GM12878 (cell line): ENCODE measurements around the gene C16orf92. TPM values are rescaled to one million over a fixed set of nuclear protein-coding genes. Genes with fewer than 3 reads are reported as not detected.

Source experiments
- ATAC-seq: fragments of 200-7000 bp; cut with Tn5 transposase; 3 replicates; pipeline ENCODE4 v1.9.1; 2020; ENCODE audit warnings: mild to moderate bottlenecking, moderate library complexity
- BruUV-seq: library from RNA; stranded (reverse); fragments of 400-500 nt; replicated peaks from 2 replicates; lab custom pipeline; 2021; lab: Mats Ljungman, UMichigan
- CTCF ChIA-PET: fragments of 300-600 bp; sonication (Branson Sonifier 250); formaldehyde crosslinking; extraction: SDS; loops from one replicate; lab custom pipeline; 2021; ENCODE audit warnings: inconsistent platforms; lab: Yijun Ruan, JAX
- POLR2A ChIA-PET: fragments of 350-600 bp; formaldehyde crosslinking; extraction: SDS; loops from one replicate; lab custom pipeline; 2021; ENCODE audit warnings: inconsistent platforms; lab: Charles Lee
- RAD21 ChIA-PET: fragments of 300-600 bp; sonication (Branson Sonifier 250); formaldehyde crosslinking; loops from one replicate; lab custom pipeline; 2023; ENCODE audit warnings: antibody characterized with exemption; ENCODE audit not compliant: unreplicated experiment; lab: Charles Lee
- SMC1A ChIA-PET: fragments of 300-600 bp; sonication (Branson Sonifier 250); formaldehyde crosslinking; loops from one replicate; lab custom pipeline; 2023; ENCODE audit not compliant: unreplicated experiment, uncharacterized antibody; lab: Charles Lee
- DNase-seq: peaks from one replicate; pipeline ENCODE4 v3.0.0-alpha.2; 2011; ENCODE audit warnings: low read depth, low spot score
- FAIRE-seq: peaks from 3 replicates; lab custom pipeline; 2011; peaks lifted over from hg19 to GRCh38; lab: Jason Lieb, UNC
- H2AFZ ChIP-seq: 2 replicates; pipeline ENCODE4 v1.6.0; 2011; ENCODE audit warnings: low read depth, low read length, control low read depth; ENCODE audit not compliant: control insufficient read depth
- H3K27ac ChIP-seq: 2 replicates; pipeline ENCODE4 v1.5.1; 2011; ENCODE audit warnings: control low read depth; ENCODE audit not compliant: control insufficient read depth, insufficient read depth
- H3K27me3 ChIP-seq, 2 experiments: replicated peaks in 1 of 2; 2 replicates each; pipeline versions ENCODE4 v1.6.0 to v1.6.1; 2011; ENCODE audit warnings: low read length in 1 of 2; ENCODE audit not compliant: control insufficient read depth in 2 of 2, insufficient read depth in 2 of 2
- H3K36me3 ChIP-seq, 2 experiments: 2 replicates each; pipeline ENCODE4 v1.5.1; 2011; ENCODE audit warnings: low read length in 1 of 2; ENCODE audit not compliant: control insufficient read depth in 2 of 2, insufficient read depth in 2 of 2
- H3K4me1 ChIP-seq: 2 replicates; pipeline ENCODE4 v1.6.1; 2011; ENCODE audit warnings: mild to moderate bottlenecking, low read length, moderate library complexity, mixed read lengths; ENCODE audit not compliant: control insufficient read depth, insufficient read depth
- H3K4me2 ChIP-seq: 2 replicates; pipeline ENCODE4 v1.6.0; 2011; ENCODE audit warnings: control low read depth; ENCODE audit not compliant: control insufficient read depth, insufficient read depth
- H3K4me3 ChIP-seq: fragments of 200-600 bp; sonication (generic); 2 replicates; pipeline ENCODE4 v1.5.1; 2016
- H3K79me2 ChIP-seq: 2 replicates; pipeline ENCODE4 v1.6.0; 2011; ENCODE audit warnings: low read length; ENCODE audit not compliant: control insufficient read depth, insufficient read depth
- H3K9ac ChIP-seq: 2 replicates; pipeline ENCODE4 v1.8.0; 2011; ENCODE audit warnings: low read length, control low read depth, mixed read lengths; ENCODE audit not compliant: control insufficient read depth, insufficient read depth
- H3K9me3 ChIP-seq: replicated peaks from 3 replicates; pipeline ENCODE4 v1.5.1; 2011; ENCODE audit warnings: mild to moderate bottlenecking, low read length; ENCODE audit not compliant: control insufficient read depth, insufficient read depth
- H4K20me1 ChIP-seq: 2 replicates; pipeline ENCODE4 v1.6.0; 2011; ENCODE audit not compliant: control insufficient read depth, insufficient read depth
- CREB1 ChIP-seq: IDR thresholded peaks from 2 replicates; pipeline ENCODE4 v1.6.1; 2012; ENCODE audit warnings: low read depth, mild to moderate bottlenecking, inconsistent platforms
- EP300 ChIP-seq, 2 experiments: fragments of 150-350 bp in 1 of 2; IDR thresholded peaks; 2 replicates each; pipeline ENCODE4 v1.6.1; 2011 to 2012; ENCODE audit warnings: low read depth in 2 of 2, low read length in 2 of 2, borderline replicate concordance in 1 of 2, improper control_type of control experiment in 1 of 2, inconsistent platforms in 1 of 2; ENCODE audit not compliant: control insufficient read depth in 1 of 2
- FOS ChIP-seq: IDR thresholded peaks from 3 replicates; pipeline ENCODE4 v1.6.1; 2011; ENCODE audit warnings: borderline replicate concordance; ENCODE audit not compliant: insufficient read length; ENCODE audit errors: extremely low read depth
- HCFC1 ChIP-seq: fragments of 150-350 bp; IDR thresholded peaks from 2 replicates; pipeline ENCODE4 v1.6.1; 2014; ENCODE audit warnings: low read length
- HDAC2 ChIP-seq: fragments of 200-600 bp; sonication (generic); IDR thresholded peaks from 2 replicates; pipeline ENCODE4 v1.6.1; 2017
- IKZF1 ChIP-seq: fragments of 450-650 bp; conservative IDR thresholded peaks from 2 replicates; pipeline ENCODE4 v1.6.1; 2017; ENCODE audit warnings: antibody characterized with exemption, mild to moderate bottlenecking
- KLF5 ChIP-seq: fragments of 450-650 bp; IDR thresholded peaks from 2 replicates; pipeline ENCODE4 v1.6.1; 2014; ENCODE audit warnings: mild to moderate bottlenecking; ENCODE audit not compliant: partially characterized antibody
- MTA2 ChIP-seq: fragments of 450-650 bp; IDR thresholded peaks from 2 replicates; pipeline ENCODE4 v1.6.1; 2016; ENCODE audit warnings: low read depth, mild to moderate bottlenecking, moderate library complexity
- MTA3 ChIP-seq: IDR thresholded peaks from 2 replicates; pipeline ENCODE4 v1.6.1; 2012; ENCODE audit warnings: low read length, inconsistent platforms, borderline replicate concordance
- PAX8 ChIP-seq: fragments of 450-650 bp; IDR thresholded peaks from 2 replicates; pipeline ENCODE4 v1.6.1; 2017; ENCODE audit warnings: mild to moderate bottlenecking, moderate library complexity
- PBX3 ChIP-seq: IDR thresholded peaks from 2 replicates; pipeline ENCODE4 v1.6.1; 2011; ENCODE audit warnings: mild to moderate bottlenecking, low read depth, low read length, moderate library complexity; ENCODE audit not compliant: insufficient replicate concordance
- SMAD5 ChIP-seq: IDR thresholded peaks from 2 replicates; pipeline ENCODE4 v1.6.1; 2016; ENCODE audit warnings: antibody characterized with exemption, low read depth
- SP1 ChIP-seq: IDR thresholded peaks from one replicate; pipeline ENCODE4 v1.6.1; 2011; ENCODE audit warnings: low read depth, low read length
- STAT1 ChIP-seq: fragments of 450-650 bp; conservative IDR thresholded peaks from 2 replicates; pipeline ENCODE4 v1.6.1; 2014; ENCODE audit warnings: antibody characterized with exemption, mild to moderate bottlenecking
- ZNF274 ChIP-seq: IDR thresholded peaks from one replicate; pipeline ENCODE4 v1.8.0; 2011; ENCODE audit not compliant: insufficient read length, insufficient read depth
- ZNF622 ChIP-seq: fragments of 450-650 bp; IDR thresholded peaks from 2 replicates; pipeline ENCODE4 v1.6.1; 2017; ENCODE audit warnings: mild to moderate bottlenecking, inconsistent platforms
- WGBS: methylation state at CpG from one replicate; pipeline ENCODE4 v1.1.6; 2016; ENCODE audit warnings: low lambda C conversion rate; ENCODE audit not compliant: insufficient replicate concordance, insufficient coverage; ENCODE audit errors: missing lambda C conversion rate; 5-methylcytosine and 5-hydroxymethylcytosine counted together
- in situ Hi-C: fragments of 300-500 bp; cut with MboI; formaldehyde crosslinking; loops from 9 replicates; pipeline ENCODE4 v1.14.3; 2018; ENCODE audit warnings: mixed read lengths
- intact Hi-C: fragments of 100-400 bp; cut with micrococcal nuclease; formaldehyde crosslinking; loops from one replicate; pipeline ENCODE4 v1.14.2; 2022; ENCODE audit not compliant: unreplicated experiment
- polyA plus RNA-seq, 11 experiments: library from polyadenylated mRNA; depleted of rRNA in 4 of 11; unstranded in 6 of 11; stranded (reverse) in 5 of 11; fragments of >200 nt; fragmentation: Nextera tagmentation in 4 of 11; fragmentation: Illumina TruSeq in 1 of 11; extraction: Ambion mirVana in 4 of 11; extraction: Trizol in 1 of 11; gene quantifications; 1 replicate in 1 of 11; 2 replicates in 10 of 11; pipeline versions ENCODE4 v1.2.1 to v1.2.3, GENCODE V29; 2011 to 2016; ENCODE audit warnings: inconsistent platforms in 2 of 11, missing spikeins in 2 of 11, low read depth in 1 of 11
- total RNA-seq, 4 experiments: library from RNA; depleted of rRNA in 3 of 4; stranded (reverse); fragments of >200 nt in 3 of 4; fragmentation: Illumina TruSeq in 1 of 4; extraction: Trizol in 1 of 4; gene quantifications; 2 replicates each; pipeline versions ENCODE4 v1.2.1 to v1.2.3, GENCODE V29; 2013 to 2021
- TF ChIP-seq, protein P1 (sequence below): fragments of 450-650 bp; IDR thresholded peaks from 2 replicates; pipeline ENCODE4 v1.6.1; 2016; ENCODE audit warnings: mild to moderate bottlenecking, moderate library complexity, borderline replicate concordance
- TF ChIP-seq, protein P2 (sequence below): fragments of 450-650 bp; IDR thresholded peaks from 2 replicates; pipeline ENCODE4 v1.6.1; 2016; ENCODE audit warnings: mild to moderate bottlenecking

C16orf92 gene
- total and polyA plus RNA-seq, 10 of the 15 experiments (the other 5 are each of a cell fraction or from before 2014, with no cell fraction given): not detected

GRCh38 chr16:30023586-30023985 lies 588 bp downstream of the C16orf92 start (continued):
- TF ChIP-seq CREB1 (no peak), STAT1 (no peak)

- H3K27ac ChIP-seq: no peak overlapping the region
- intact Hi-C loops: loop anchor here (5.0 to 10.0 kb wide), 3 partner anchors 120 to 322 kb away; partner anchors contain the start of genes ASPHD1 and PAGR1
- ChIA-PET CTCF (interaction anchor here (1.0 kb wide), 1 partner anchor 8 kb away, joined by 3 read pairs; no protein-coding TSS in a partner anchor), POLR2A (no interaction called here), RAD21 (no interaction called here), SMC1A (no interaction called here)
- FAIRE-seq (no peak), ATAC-seq (no peak), DNase-seq (no peak)
- BruUV-seq: no TSS peak
- in situ Hi-C loops: loop anchor here (25.0 kb wide), 1 partner anchor 912 kb away; no protein-coding TSS in a partner anchor
- no peak overlapping the region for H3K4me3 ChIP-seq
- no peak overlapping the region for H3K4me2 ChIP-seq
- peaks cover 3 to 6% of the 10 kb centered on the region in 2 experiments; a peak in 3 of 4 replicates for H3K27me3 ChIP-seq
- H3K9ac ChIP-seq: no peak overlapping the region
- H3K79me2 ChIP-seq: no peaks in the 10 kb centered on the region
- 0 out of 2 replicates have a peak, but pooled peaks cover 2% of the 10 kb centered on the region for H3K4me1 ChIP-seq
- no peaks in the 10 kb centered on the region; the same call in 1 of the 2 replicates for H4K20me1 ChIP-seq
- no peak overlapping the region for H2AFZ ChIP-seq
- no peaks in the 10 kb centered on the region for H3K9me3 ChIP-seq
- no peaks in the 10 kb centered on the region for H3K36me3 ChIP-seq
- 16% methylated on average over 16 of the region's 16 CpGs for WGBS
- no peak for TF ChIP-seq HDAC2
- no peak for TF ChIP-seq CREB1
- no peak for TF ChIP-seq EP300 (IDR thresholded peaks at IDR 0.05; ENCODE audit: borderline replicate concordance in 1 of 2, control insufficient read depth in 1 of 2, low read depth in 2 of 2, low read length in 2 of 2)
- TF ChIP-seq ZNF622: no peak
- TF ChIP-seq PBX3: no peak
- no peak for TF ChIP-seq FOS
- TF ChIP-seq PAX8: no peak
- TF ChIP-seq MTA2: no peak
- TF ChIP-seq IKZF1: no peak
- no peak for TF ChIP-seq SP1
- no peak for TF ChIP-seq ZNF274
- TF ChIP-seq, protein P1, sequence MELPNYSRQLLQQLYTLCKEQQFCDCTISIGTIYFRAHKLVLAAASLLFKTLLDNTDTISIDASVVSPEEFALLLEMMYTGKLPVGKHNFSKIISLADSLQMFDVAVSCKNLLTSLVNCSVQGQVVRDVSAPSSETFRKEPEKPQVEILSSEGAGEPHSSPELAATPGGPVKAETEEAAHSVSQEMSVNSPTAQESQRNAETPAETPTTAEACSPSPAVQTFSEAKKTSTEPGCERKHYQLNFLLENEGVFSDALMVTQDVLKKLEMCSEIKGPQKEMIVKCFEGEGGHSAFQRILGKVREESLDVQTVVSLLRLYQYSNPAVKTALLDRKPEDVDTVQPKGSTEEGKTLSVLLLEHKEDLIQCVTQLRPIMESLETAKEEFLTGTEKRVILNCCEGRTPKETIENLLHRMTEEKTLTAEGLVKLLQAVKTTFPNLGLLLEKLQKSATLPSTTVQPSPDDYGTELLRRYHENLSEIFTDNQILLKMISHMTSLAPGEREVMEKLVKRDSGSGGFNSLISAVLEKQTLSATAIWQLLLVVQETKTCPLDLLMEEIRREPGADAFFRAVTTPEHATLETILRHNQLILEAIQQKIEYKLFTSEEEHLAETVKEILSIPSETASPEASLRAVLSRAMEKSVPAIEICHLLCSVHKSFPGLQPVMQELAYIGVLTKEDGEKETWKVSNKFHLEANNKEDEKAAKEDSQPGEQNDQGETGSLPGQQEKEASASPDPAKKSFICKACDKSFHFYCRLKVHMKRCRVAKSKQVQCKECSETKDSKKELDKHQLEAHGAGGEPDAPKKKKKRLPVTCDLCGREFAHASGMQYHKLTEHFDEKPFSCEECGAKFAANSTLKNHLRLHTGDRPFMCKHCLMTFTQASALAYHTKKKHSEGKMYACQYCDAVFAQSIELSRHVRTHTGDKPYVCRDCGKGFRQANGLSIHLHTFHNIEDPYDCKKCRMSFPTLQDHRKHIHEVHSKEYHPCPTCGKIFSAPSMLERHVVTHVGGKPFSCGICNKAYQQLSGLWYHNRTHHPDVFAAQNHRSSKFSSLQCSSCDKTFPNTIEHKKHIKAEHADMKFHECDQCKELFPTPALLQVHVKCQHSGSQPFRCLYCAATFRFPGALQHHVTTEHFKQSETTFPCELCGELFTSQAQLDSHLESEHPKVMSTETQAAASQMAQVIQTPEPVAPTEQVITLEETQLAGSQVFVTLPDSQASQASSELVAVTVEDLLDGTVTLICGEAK: no peak
- no peak for TF ChIP-seq SMAD5
- no peak for TF ChIP-seq MTA3
- TF ChIP-seq HCFC1: no peak
- no peak for TF ChIP-seq KLF5
- TF ChIP-seq, protein P2, sequence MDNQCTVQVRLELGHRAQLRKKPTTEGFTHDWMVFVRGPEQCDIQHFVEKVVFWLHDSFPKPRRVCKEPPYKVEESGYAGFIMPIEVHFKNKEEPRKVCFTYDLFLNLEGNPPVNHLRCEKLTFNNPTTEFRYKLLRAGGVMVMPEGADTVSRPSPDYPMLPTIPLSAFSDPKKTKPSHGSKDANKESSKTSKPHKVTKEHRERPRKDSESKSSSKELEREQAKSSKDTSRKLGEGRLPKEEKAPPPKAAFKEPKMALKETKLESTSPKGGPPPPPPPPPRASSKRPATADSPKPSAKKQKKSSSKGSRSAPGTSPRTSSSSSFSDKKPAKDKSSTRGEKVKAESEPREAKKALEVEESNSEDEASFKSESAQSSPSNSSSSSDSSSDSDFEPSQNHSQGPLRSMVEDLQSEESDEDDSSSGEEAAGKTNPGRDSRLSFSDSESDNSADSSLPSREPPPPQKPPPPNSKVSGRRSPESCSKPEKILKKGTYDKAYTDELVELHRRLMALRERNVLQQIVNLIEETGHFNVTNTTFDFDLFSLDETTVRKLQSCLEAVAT: no peak
These were observed 1.5 kb downstream of the C16orf92 start for GRCh38 chr16:30024451-30024850.
